RPMI7951 (cell line): ENCODE data around the gene HMG20B. TPM values are rescaled to one million over a fixed set of nuclear protein-coding genes. Genes with fewer than 3 reads are reported as not detected.
A peak's percentile ranks its signal among the peaks of the same experiment; 100 is the strongest.
"Not testable (repeated sequence)": the region's sequence is repeated elsewhere in the genome, so short reads cannot be mapped to it uniquely, and the experiment has no call there.

Source experiments
- DNase-seq: peaks from one replicate; pipeline ENCODE4 v3.0.0-alpha.2; 2012; ENCODE audit warnings: low read depth
- total RNA-seq: library from RNA; depleted of rRNA; stranded (reverse); fragments of >200 nt; shearing (Covaris generic); gene quantifications from 2 replicates; pipeline ENCODE4 v1.2.3, GENCODE V29; 2014

The HMG20B gene
- total RNA-seq, 1 experiment from 2014 or later, result 135 TPM

DNA sequence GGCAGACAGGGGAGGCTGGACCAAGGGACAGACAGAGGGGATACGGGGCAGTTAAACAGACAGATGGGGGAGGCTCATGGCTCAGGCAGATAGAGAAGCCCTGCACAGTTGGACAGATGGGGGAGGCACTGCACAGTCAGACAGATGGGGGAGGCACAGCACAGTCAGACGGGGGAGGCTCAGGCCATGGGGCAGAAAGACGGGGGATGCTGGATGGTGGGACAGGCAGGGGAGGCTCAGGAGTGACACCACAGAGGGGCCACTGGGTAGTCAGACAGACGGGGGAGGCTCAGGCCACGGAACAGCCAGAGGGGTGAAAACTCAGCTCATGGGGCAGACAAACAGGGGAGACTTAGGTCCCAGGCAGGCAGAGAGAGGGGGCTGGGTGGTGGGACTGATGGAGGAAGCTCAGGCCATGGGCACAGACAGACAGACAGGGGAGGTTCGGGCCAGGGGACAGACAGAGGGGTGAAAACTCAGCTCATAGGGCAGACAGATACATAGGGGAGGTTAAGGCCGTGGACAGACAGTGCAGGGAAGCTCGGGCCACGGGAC is 16.2 kb upstream of the HMG20B start:
- no peak for DNase-seq

DNA sequence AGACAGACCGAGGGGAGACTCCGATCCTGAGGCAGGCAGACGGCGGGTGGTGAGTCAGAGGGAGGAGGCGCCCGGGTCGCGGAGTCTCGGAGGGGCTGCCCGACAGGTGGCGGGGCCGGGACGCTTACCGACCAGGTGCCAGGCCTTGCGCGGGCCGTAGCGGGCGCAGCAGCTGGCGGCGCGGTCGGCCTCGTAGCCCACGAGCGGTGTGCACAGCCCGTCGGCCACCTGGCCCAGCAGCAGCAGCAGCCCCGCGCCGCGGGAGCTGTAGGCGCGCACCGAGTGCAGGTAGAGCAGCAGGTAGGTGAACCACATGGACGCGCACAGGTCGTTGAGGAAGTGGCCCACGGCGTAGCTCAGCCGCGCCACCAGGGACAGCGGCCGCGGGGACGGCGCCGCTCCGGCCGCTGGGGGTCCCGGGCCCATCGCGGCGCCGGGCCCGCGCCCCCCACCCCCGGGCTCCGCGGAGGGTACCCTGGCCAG is 15.7 kb upstream of the HMG20B start:
- peak; percentile 61 for DNase-seq

DNA sequence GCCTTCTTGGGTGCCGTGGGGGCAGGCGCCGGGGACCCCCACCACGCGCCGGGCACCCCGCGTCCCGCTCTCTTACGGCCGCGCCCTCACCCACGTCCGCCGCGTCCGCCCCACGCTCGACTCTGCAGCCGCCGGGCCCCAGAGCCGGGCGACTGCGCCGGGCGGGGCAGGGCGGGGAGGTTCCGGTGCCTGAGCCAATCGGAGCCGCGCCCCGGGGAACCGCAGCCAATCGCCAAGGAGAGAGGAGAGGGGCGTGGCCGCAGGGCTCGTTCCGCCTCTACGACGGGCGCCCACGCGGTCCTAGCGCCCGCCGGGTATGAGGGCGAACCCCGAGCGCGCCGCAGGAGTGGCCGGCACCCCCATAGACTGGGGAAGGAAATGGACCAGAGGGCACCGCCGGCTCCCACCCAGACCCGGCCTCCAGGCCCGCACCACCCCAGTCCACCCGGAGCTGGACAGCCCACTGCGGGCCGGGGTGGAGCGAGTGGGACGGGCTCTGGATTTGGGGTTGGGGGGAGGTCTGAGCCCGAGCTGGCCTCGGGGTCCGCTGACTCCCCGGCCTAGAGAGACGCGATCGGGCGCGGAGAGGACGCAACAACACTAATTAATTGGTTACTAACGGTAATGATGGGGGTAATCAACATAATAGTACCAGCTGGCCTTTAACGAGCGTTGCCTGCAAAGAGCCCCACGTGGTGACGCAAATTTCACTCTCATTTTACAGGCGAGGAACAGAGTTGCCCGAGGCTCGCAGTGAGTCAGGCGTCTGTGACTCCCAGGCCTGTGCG is 15.1 kb upstream of the HMG20B start, which contains the start of gene MFSD12:
TSS of gene MFSD12 (minus strand) at position 126 of the 788 bp plus-strand sequence. CDS start 183 bp downstream, outside the sequence.
- peak; percentile 98 for DNase-seq

DNA sequence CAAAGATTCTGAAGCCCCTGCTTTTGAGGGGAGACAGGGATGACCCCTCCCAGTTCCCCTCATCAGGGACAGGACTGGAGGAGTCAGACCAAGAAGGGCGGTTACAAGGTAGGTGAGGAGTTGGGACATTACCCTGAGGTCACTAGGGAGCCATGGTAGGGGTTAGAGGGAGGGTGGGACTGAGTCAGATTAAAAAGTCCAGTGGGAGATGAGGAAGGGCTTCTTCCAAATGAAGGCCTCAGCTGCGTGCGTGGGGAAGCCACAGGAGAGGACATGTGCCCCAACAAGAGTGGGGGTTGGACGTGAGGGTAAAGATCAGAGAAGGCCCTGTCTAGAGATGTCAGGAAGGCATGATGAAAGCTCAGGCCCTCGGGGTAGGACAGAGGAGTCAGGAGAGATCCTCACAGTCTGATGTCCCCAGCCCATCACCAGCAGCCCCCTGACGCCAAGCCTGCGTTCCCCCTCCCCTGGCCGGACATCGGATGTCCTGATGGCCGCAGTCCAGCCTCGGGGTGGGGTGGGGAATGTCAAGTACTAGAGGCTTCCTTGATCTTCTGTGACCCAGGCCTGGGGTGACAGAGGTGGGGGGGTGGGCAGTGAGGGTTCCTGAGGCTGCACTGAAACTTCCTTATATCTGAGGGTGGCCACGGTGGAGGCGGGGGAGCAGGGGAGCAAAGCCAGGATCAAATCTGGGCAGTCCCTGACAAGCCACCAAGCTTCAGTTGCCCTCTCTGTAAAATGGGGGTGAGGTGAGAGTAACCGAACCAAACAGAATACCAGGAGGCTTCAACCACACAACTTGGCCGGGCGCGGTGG is 8.8 kb upstream of the HMG20B start:
- peak; percentile 60 for DNase-seq

DNA sequence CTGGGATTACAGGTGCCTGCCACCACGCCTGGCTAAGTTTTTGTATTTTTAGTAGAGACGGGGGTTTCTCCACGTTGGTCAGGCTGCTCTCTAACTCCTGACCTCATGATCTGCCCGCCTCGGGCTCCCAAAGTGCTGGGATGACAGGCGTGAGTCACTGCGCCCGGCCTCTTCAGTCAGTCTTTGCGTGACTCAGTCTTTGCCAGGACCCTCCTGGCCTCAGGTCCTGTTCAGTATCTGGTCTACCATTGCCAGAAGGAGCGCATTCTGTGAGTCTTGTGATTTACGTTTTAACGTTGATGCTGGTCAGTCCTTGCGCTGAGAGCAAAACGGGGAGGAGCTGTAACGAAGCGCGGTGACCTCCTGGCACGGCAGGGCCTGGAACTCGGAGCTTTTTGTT is 7.6 kb upstream of the HMG20B start:
- peak; percentile 100 for DNase-seq

DNA sequence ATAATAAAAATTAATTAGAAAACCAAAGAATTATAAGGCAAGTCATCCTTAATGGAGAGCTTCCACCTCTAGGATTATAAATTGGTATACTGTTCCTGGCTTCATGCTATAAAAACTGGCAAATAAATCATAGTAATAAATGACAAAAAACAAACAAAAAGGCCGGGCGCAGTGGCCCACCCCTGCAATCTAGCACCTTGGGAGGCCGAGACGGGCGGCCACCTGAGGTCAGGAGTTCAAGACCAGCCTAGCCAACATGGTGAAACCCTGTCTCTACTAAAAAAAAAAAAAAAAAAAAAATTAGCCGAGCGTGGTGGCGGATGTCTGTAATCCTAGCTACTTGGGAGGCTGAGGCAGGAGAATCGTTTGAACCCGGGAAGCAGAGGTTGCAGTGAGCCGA is 2.7 kb upstream of the HMG20B start:
- DNase-seq, result not testable (repeated sequence)

DNA sequence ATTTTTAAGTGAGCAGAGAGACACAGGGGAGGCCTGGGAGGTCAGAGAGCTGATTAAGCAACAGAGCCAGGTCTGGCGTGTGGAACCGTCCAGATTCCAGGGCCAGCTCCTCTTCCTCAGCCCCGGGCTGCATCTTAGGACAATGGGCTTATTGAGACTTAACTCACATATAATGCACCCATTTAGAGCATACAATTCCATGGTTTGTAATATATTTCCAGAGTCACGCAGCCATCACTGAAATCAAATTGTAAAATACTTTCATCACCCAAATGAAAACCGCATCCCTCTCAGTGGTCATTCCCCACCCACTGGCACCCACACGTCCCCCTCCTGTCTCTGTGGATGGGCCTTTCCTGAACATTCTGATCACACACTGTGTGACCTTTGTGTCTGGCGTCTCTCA is 2.1 kb upstream of the HMG20B start:
- DNase-seq, result peak; percentile 76

DNA sequence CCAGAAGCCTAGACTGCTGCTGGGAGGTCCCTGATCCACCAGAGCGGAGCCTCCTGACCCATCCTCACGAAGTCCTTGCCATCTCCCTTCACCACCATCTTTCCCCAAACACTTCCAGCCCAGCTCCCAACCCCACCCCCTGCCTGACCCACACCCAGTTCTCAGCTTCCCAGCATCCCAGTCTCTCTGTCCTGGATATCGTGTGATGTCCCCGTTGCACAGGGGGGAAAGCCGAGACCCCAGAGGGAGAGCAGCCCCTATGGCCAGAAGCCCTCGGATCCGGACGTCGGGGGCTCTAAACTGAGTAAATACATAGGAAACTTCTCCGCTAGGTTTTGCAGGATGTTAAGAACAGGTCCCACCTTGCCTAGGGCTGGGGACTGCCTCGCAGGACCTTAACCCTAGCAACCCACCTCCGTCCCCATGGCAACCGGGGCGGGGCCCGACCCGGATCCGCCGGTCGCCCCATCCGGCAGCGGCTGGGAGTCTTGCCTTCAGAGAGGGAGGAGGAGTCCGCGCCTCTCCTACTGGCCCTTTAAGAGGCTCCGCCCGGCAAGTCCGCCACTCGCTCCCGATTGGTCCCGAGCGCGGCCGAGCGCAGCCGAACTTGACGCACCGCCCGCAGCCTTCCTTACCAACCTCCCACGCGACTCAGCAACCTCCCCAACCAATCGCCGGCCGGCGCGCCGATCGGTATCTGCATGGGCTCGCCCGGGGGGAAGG is 451 bp upstream of the HMG20B start:
- peak; percentile 99 for DNase-seq

DNA sequence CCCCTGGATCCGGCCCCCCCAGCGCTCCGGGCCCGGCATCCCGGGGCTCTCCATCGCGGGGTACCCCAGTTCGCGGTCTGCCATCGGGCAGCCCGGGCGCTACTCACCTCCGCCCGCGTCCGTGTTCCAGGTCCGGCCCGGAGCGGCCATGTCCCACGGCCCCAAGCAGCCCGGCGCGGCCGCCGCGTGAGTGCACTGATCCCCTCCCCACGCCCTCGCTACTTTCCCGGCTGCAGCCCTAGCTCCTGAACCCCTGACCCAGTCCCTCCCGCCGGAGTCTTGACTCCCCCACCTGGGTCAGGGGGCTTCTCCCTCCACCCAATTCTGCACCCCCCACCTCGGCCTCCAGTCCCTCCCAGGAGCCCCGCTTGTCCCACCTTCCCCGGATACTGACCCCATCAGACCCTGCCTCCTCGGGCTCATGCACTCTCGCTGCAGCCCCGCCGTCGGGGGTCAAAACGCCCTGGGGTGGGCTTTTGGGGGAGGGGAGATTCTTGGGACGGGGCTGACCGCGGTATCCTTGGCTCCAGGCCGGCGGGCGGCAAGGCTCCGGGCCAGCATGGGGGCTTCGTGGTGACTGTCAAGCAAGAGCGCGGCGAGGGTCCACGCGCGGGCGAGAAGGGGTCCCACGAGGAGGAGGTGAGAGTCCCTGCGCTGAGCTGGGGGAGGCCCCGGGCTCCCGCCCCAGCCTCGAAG is 566 bp downstream of the HMG20B start:
- DNase-seq, result no peak

DNA sequence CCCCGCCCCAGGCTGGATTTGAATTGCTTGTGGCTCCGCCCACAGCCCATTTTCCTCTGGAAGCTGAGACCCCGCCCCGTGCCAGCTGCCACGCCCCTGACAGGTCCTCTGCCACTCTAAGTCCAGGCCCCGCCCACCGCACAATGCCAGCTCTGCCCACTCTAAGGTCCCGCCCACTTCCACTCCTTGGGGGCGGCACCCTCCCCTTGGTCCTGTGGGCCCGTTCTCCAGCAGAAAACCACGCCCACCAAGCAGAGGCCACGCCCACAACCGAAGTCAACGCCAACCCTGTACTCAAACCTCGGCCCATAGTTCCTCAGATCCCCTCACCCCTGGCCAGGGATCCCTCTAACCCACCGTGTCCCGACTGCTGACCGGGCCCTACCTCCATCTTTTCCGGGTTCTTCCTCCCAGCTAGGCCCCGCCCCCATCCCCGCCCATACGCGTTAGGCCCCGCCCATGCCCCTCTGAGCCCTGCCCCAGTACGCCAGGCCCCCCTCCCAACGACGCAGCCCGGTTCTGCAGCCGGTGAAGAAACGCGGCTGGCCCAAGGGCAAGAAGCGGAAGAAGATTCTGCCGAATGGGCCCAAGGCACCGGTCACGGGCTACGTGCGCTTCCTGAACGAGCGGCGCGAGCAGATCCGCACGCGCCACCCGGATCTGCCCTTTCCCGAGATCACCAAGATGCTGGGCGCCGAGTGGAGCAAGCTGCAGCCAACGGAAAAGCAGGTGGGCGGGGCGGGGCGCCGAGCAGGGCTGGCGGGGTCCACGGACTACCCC is 1.3 kb downstream of the HMG20B start:
- peak; percentile 97 for DNase-seq

DNA sequence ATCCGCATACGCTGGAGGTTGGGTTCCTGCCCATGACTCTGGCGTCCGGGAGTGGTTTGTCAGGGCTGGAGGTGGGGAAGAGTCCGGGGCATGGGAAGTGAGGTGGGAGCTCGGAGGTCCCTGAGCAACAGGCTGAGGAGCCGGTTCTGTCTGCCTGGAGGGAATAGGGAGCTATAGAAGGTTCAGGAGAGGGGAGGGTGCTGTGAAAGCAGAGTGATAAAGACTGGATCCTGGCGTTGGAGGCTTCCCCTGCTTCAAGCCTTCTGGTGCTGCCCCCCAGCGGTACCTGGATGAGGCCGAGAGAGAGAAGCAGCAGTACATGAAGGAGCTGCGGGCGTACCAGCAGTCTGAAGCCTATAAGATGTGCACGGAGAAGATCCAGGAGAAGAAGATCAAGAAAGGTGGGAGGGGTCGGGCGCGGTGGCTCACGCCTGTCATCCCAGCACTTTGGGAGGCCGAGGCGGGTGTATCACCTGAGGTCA is 2.6 kb downstream of the HMG20B start:
- DNase-seq, result peak; percentile 52

DNA sequence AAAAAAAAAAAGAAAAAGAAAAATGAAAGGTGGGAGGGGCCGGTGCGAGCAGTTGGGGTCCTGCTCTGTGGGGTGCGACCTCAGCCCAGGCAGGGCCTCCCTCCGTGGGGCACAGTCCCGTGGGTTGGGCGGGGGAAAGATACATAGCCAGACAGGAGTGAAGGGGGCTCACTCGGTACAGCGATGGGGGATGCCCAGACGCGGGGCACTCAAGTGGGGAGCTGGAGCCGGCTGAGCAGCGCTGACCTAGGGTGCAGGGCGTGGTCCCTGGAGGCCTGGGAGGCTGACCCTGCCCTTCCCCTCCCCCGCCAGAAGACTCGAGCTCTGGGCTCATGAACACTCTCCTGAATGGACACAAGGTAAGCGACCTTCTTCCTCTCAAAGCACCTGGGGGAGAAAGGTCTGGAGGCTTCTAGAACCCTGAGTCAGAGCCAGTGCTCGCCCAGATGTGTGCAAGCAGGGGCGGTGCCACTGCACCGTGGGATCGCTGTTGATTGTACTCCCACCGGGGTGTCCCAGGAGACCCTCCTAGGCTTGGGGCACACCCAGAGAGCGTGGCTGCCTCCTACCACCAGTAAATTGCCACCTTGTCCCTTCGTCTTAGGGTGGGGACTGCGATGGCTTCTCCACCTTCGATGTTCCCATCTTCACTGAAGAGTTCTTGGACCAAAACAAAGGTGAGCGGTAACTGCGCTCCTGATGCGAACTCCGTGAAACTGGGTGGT is 3.4 kb downstream of the HMG20B start:
- DNase-seq, result no peak

DNA sequence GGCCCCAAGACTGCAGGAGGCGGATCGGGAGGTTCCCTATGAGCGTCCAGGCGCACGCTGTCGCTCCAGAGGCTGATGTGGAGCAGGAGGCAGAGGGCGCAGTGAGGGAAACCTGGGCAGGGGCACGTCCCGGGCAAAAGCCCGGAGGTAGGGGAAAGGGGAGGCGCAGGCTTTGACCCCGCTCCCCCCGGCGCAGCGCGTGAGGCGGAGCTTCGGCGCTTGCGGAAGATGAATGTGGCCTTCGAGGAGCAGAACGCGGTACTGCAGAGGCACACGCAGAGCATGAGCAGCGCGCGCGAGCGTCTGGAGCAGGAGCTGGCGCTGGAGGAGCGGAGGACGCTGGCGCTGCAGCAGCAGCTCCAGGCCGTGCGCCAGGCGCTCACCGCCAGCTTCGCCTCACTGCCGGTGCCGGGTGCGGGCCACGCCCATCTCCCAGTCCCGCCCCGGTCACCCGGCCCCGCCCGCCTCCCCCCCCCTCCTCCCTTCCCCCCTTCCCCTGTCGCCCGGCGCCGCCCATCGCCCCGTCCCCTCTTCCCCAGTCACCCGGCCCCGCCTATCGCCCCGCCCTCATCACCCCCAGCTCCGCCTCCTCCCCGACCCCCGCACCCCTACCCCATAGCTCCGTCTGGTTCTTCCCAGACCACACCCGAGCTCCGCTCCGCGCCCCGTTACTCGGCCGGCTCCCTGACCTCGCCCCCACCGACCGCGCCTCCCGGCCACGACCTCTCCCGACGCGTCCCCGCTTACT is 4.1 kb downstream of the HMG20B start:
- no peak for DNase-seq

DNA sequence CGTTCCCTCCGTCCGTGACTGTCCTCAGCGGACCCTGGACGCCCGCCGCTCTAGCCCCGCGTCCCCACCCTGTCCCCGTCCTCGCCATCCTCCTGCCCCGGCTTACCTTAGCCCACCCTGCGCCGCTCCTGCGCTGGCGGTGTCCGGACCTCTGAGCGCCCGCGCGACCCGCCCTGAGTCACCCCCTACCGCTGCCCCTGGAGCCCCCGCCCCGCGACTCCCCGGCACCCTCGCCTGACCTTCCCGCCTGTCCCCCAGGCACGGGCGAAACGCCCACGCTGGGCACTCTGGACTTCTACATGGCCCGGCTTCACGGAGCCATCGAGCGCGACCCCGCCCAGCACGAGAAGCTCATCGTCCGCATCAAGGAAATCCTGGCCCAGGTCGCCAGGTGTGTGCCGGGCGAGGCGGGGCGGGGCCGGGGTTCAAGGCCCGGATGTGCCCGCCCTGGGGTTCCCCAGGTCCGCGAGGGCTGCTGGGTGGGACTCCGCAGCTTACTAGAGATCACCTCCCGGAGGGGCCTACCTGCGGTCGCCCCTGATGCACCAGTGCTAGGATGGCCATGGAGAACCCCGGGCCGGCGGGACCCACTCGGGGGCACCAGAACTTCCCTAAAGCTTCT is 5.1 kb downstream of the HMG20B start:
- DNase-seq, result no peak

DNA sequence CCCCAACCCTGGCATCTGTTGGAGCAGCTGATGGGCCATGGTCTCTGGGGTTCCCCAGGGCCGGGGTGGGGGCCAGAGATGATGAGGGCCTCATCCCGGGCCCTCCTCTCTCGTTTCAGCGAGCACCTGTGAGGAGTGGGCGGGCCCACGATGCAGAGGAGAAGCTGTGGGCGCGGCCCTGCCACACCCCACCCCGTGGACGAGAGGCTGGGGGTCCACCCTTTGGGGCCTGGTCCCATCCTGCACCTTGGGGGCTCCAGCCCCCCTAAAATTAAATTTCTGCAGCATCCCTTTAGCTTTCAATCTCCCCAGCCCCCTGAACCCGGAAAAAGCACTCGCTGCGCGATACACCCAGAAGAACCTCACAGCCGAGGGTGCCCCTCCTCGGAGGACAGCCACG is 5.6 kb downstream of the HMG20B start:
- DNase-seq, result no peak

DNA sequence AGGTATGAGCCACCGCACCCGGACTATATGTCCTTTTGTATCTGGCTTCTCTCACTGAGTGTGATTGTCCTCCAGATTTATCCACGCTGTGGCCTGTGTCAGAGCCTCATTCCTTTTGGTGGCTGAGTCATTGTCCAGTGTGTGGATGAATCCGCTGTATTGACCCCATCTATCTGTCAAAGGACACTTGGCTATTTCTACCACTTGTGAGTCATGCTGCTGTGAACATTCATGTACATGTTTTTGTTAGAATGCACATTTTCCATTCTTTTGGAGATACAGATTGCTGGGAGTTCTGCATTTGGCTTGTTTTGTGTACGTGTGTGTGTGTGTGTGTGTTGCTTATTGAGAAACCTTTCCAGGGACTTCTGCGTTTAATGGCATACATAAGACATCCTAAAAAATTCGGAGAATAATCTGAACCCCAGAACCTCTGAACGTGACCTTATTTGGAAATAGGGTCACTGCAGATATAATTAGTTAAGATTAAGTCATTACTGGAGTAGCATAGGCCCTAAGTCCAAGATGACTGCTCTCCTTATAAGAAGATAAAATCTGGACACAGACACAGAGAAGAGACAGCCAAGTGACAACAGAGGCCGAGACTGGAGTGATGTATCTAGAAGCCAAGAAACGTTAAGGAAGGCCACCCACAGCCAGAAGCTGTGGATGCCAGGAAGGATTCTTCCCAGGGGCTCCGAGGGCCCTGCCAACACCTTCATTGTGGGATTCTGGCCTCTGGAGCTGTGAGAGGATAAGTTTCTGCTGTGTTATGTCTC is 7.6 kb downstream of the HMG20B start:
- peak; percentile 97 for DNase-seq

DNA sequence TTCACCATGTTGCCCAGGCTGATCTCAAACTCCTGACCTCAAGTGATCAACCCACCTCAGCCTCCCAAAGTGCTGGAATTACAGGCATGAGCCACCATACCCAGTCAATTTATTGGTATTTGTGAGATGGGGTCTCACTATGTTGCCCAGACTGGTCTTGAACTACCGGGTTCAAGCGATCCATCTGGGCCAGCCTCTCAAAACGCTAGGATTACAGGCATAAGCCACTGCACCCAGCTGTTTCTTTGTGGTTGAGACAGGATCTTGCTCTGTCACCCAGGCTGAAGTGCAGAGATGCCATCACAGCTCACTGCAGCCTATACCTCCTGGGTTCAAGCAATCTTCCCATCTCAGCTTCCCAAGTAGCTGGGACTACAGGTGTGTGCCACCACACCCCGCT is 9.0 kb downstream of the HMG20B start:
- not testable (repeated sequence) for DNase-seq
